K562 (cell line): ENCODE results near the gene DHRS11. TPM values are rescaled to one million over a fixed set of nuclear protein-coding genes. Genes with fewer than 3 reads are reported as not detected.

Experiments used
- ATF1 ChIP-seq, 2 experiments: fragments of 450-650 bp in 1 of 2; IDR thresholded peaks; 2 replicates each; pipeline ENCODE4 v1.6.1; 2016; ENCODE audit warnings: missing compliant biosample characterization in 1 of 2, missing genetic modification characterization in 1 of 2
- GABPA ChIP-seq: fragments of 200-800 bp; sonication (Bioruptor generic); conservative IDR thresholded peaks from 2 replicates; pipeline ENCODE4 v1.6.1; 2016; ENCODE audit warnings: low read depth, missing genetic modification characterization, missing compliant biosample characterization
- JUND ChIP-seq, 2 experiments: IDR thresholded peaks; 2 replicates in 1 of 2; 3 replicates in 1 of 2; pipeline ENCODE4 v1.6.1; 2011; ENCODE audit warnings: borderline replicate concordance in 2 of 2, low read depth in 2 of 2, low read length in 2 of 2, improper control_type of control experiment in 1 of 2, missing biosample characterization in 1 of 2, missing genetic modification characterization in 1 of 2, missing genetic modification reagents in 1 of 2
- KDM5B ChIP-seq: fragments of 200-600 bp; sonication (generic); IDR thresholded peaks from 2 replicates; pipeline ENCODE4 v1.6.1; 2012; ENCODE audit warnings: low read depth, mild to moderate bottlenecking, moderate library complexity, low read length, control low read depth, inconsistent platforms; ENCODE audit not compliant: insufficient replicate concordance
- NFIC ChIP-seq: fragments of 450-650 bp; IDR thresholded peaks from 2 replicates; pipeline ENCODE4 v1.6.1; 2017; ENCODE audit warnings: mild to moderate bottlenecking, inconsistent platforms
- RBM39 ChIP-seq: fragments of 200-400 bp; formaldehyde crosslinking; optimal IDR thresholded peaks from 2 replicates; pipeline ENCODE3; 2018; ENCODE audit warnings: low read depth, low read length
- SP1 ChIP-seq: sonication (generic); formaldehyde crosslinking; IDR thresholded peaks from 2 replicates; pipeline ENCODE4 v1.8.1; 2022; ENCODE audit warnings: mild to moderate bottlenecking, missing genetic modification reagents
- SUPT5H ChIP-seq: fragments of 450-650 bp; IDR thresholded peaks from 2 replicates; pipeline ENCODE4 v1.6.1; 2016
- ZBTB7A ChIP-seq: IDR thresholded peaks from 2 replicates; pipeline ENCODE4 v1.6.1; 2011; ENCODE audit warnings: low read depth, mild to moderate bottlenecking, low read length, moderate library complexity, borderline replicate concordance; ENCODE audit not compliant: control insufficient read depth
- ZC3H4 ChIP-seq: sonication (generic); formaldehyde crosslinking; IDR thresholded peaks from 2 replicates; pipeline ENCODE4 v1.9.0; 2021; ENCODE audit warnings: missing genetic modification reagents, borderline replicate concordance
- ZNF584 ChIP-seq: fragments of 200-800 bp; sonication (Bioruptor generic); IDR thresholded peaks from 2 replicates; pipeline ENCODE4 v1.6.1; 2016; ENCODE audit warnings: low read depth, mild to moderate bottlenecking, missing genetic modification characterization, missing compliant biosample characterization
- polyA plus RNA-seq, 8 experiments: library from polyadenylated mRNA; depleted of rRNA in 4 of 8; stranded (reverse) in 5 of 8; unstranded in 3 of 8; fragments of >200 nt; fragmentation: Nextera tagmentation in 2 of 8; fragmentation: Illumina TruSeq in 1 of 8; extraction: Ambion mirVana in 2 of 8; extraction: Trizol in 1 of 8; gene quantifications; 2 replicates each; pipeline versions ENCODE4 v1.2.1 to v1.2.3, GENCODE V29; 2011 to 2014; ENCODE audit warnings: inconsistent platforms in 1 of 8, missing spikeins in 1 of 8
- total RNA-seq, 7 experiments: library from RNA; depleted of rRNA in 6 of 7; stranded (reverse); fragments of >200 nt in 6 of 7; fragmentation: Illumina TruSeq in 2 of 7; extraction: Trizol in 2 of 7; gene quantifications; 2 replicates each; pipeline versions ENCODE4 v1.2.1 to v1.2.3, GENCODE V29; 2011 to 2021; ENCODE audit warnings: low replicate concordance in 1 of 7
- TF ChIP-seq, protein P1 (sequence below): fragments of 150-350 bp; IDR thresholded peaks from 2 replicates; pipeline ENCODE4 v1.6.1; 2014; ENCODE audit warnings: low read depth, mild to moderate bottlenecking, low read length, borderline replicate concordance
- TF ChIP-seq, protein P2 (sequence below): fragments of 200-800 bp; sonication (Bioruptor generic); IDR thresholded peaks from 2 replicates; pipeline ENCODE4 v1.6.1; 2017; ENCODE audit warnings: missing genetic modification characterization, missing compliant biosample characterization
- TF ChIP-seq, protein P3 (sequence below): IDR thresholded peaks from 2 replicates; pipeline ENCODE4 v1.6.1; 2016; ENCODE audit warnings: missing genetic modification characterization, missing compliant biosample characterization

The DHRS11 gene
- total and polyA plus RNA-seq, 9 of the 15 experiments (the other 6 are each of a cell fraction or from before 2014, with no cell fraction given): 15.2 to 123 (median 59.8) TPM

DNA sequence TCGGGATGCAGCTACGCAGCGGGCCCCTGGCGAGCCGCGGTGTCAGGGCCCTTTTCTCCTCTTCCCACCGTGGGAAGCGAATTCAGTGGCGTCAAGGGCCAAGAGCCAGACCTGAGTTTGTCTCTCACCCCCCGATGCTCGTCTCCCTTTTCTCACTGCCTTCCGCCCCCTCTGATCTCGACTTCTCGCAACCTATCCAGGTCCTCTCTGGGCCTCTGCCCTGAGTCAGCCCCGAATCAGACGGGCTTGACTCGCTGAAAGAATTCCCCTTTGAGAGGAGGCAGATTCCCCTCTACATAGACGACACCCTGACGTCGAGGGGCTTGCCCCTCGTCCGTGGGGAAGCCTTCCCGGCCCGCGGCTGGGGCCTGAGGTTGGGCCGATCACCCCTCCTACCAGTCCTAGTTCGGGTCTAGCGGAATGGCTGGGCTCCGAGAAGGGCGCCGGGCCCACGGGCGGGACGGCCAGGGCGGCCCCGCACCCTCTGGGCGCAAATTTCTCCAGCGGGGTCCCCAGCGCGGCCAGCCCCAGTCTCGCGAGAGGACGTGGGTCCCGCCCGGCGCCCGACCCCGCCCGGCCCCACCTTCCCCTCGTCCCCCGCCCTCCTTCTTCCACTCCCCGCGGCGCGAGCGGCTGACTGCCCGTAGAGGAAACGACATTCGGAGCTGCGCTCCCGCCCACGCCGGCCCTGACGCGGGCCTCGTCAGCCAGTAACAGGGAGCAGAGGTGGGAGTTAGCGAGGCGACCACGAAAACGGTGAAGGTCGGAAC lies 47.2 kb upstream of the DHRS11 start, which contains the start of gene GGNBP2 (continued):
- TF ChIP-seq GABPA (tag) (0 out of 2 replicates have a peak, but pooled peaks have one; percentile 13), ZC3H4 (peak; percentile 61; the same call in 1 of the 2 replicates), ZBTB7A (peak; percentile 72; the same call in 1 of the 2 replicates), ZNF584 (no peak), SP1 (CRISPR knock-in tag) (0 out of 2 replicates have a peak, but pooled peaks have one; percentile 60), SUPT5H (peak; percentile 80), NFIC (peak; percentile 72), KDM5B (peak; percentile 77), ATF1 (CRISPR knock-in tag; IDR thresholded peaks at IDR 0.05) (peak; percentile 48; the same call in 1 of the 2 replicates), ATF1 (tag; IDR thresholded peaks at IDR 0.05) (0 out of 2 replicates have a peak, but pooled peaks have one; percentile 20), JUND (IDR thresholded peaks at IDR 0.05; ENCODE audit: borderline replicate concordance, low read depth, low read length) (no peak), JUND (tag; IDR thresholded peaks at IDR 0.05; ENCODE audit: borderline replicate concordance, low read depth, low read length) (0 out of 3 replicates have a peak, but pooled peaks have one; percentile 5), RBM39 (no peak)
- TF ChIP-seq, protein P1, sequence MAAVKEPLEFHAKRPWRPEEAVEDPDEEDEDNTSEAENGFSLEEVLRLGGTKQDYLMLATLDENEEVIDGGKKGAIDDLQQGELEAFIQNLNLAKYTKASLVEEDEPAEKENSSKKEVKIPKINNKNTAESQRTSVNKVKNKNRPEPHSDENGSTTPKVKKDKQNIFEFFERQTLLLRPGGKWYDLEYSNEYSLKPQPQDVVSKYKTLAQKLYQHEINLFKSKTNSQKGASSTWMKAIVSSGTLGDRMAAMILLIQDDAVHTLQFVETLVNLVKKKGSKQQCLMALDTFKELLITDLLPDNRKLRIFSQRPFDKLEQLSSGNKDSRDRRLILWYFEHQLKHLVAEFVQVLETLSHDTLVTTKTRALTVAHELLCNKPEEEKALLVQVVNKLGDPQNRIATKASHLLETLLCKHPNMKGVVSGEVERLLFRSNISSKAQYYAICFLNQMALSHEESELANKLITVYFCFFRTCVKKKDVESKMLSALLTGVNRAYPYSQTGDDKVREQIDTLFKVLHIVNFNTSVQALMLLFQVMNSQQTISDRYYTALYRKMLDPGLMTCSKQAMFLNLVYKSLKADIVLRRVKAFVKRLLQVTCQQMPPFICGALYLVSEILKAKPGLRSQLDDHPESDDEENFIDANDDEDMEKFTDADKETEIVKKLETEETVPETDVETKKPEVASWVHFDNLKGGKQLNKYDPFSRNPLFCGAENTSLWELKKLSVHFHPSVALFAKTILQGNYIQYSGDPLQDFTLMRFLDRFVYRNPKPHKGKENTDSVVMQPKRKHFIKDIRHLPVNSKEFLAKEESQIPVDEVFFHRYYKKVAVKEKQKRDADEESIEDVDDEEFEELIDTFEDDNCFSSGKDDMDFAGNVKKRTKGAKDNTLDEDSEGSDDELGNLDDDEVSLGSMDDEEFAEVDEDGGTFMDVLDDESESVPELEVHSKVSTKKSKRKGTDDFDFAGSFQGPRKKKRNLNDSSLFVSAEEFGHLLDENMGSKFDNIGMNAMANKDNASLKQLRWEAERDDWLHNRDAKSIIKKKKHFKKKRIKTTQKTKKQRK: no peak
- TF ChIP-seq, protein P2, sequence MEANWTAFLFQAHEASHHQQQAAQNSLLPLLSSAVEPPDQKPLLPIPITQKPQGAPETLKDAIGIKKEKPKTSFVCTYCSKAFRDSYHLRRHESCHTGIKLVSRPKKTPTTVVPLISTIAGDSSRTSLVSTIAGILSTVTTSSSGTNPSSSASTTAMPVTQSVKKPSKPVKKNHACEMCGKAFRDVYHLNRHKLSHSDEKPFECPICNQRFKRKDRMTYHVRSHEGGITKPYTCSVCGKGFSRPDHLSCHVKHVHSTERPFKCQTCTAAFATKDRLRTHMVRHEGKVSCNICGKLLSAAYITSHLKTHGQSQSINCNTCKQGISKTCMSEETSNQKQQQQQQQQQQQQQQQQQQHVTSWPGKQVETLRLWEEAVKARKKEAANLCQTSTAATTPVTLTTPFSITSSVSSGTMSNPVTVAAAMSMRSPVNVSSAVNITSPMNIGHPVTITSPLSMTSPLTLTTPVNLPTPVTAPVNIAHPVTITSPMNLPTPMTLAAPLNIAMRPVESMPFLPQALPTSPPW (CRISPR knock-in tag): peak; percentile 91
- TF ChIP-seq, protein P3, sequence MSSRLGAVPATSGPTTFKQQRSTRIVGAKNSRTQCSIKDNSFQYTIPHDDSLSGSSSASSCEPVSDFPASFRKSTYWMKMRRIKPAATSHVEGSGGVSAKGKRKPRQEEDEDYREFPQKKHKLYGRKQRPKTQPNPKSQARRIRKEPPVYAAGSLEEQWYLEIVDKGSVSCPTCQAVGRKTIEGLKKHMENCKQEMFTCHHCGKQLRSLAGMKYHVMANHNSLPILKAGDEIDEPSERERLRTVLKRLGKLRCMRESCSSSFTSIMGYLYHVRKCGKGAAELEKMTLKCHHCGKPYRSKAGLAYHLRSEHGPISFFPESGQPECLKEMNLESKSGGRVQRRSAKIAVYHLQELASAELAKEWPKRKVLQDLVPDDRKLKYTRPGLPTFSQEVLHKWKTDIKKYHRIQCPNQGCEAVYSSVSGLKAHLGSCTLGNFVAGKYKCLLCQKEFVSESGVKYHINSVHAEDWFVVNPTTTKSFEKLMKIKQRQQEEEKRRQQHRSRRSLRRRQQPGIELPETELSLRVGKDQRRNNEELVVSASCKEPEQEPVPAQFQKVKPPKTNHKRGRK: no peak
